Measurements from ENCODE around the gene CEP112. TPM values are rescaled to one million over a fixed set of nuclear protein-coding genes. Genes with fewer than 3 reads are reported as not detected.

CEP112 gene
- total and polyA plus RNA-seq, 9 of the 15 experiments (the other 6 are each of a cell fraction or from before 2014, with no cell fraction given) = 0.84 TPM; not detected in 8

DNA sequence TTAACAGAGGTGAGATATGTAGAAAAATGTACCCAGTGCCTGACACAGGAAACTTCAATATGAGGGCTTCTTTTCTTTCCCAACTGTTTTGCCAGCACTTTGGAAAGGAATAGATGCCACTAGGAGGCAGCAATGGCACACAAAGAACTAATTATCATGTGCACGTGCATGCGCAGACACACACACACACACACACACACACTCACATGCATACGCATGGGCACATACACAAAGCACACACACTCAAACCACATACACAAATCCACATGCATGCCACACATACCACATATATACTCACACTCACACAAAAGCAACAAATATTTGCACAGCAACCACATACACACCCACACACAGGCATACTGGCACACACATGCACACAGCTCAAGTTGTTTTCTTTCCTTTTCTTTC lies 8.8 kb upstream of the CEP112 start (continued):
- TF ChIP-seq HEY1 (CRISPR knock-in tag; IDR thresholded peaks at IDR 0.05; ENCODE audit: borderline replicate concordance) = no peak
- TF ChIP-seq SNRNP70 (optimal IDR thresholded peaks at IDR 0.05; ENCODE audit: low read depth, low read length) = no peak
- TF ChIP-seq, protein P1, sequence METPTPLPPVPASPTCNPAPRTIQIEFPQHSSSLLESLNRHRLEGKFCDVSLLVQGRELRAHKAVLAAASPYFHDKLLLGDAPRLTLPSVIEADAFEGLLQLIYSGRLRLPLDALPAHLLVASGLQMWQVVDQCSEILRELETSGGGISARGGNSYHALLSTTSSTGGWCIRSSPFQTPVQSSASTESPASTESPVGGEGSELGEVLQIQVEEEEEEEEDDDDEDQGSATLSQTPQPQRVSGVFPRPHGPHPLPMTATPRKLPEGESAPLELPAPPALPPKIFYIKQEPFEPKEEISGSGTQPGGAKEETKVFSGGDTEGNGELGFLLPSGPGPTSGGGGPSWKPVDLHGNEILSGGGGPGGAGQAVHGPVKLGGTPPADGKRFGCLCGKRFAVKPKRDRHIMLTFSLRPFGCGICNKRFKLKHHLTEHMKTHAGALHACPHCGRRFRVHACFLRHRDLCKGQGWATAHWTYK (CRISPR knock-in tag; IDR thresholded peaks at IDR 0.05) = no peak
- peak; percentile 89; the same call in 1 of the 2 replicates for TF ChIP-seq LARP7 (IDR thresholded peaks at IDR 0.05)
- TF ChIP-seq ZBTB1 (CRISPR knock-in tag; IDR thresholded peaks at IDR 0.05; ENCODE audit: borderline replicate concordance, low read depth) = no peak
- peak in 1 of 2 experiments; percentile 69; a peak in 2 of 4 replicates for TF ChIP-seq FOXK2 (conservative IDR thresholded peaks at IDR 0.05 in 1 of 2, IDR thresholded peaks at IDR 0.05 in 1 of 2; ENCODE audit: low read depth in 2 of 2)
- TF ChIP-seq BMI1 (IDR thresholded peaks at IDR 0.05; ENCODE audit: low read length) = no peak
- TF ChIP-seq XRCC4 (IDR thresholded peaks at IDR 0.05; ENCODE audit: extremely low read depth, insufficient read depth, insufficient read length) = no peak
- peak; percentile 76 for TF ChIP-seq SMARCA5 (IDR thresholded peaks at IDR 0.05)
- TF ChIP-seq ADNP (tag; IDR thresholded peaks at IDR 0.05) = no peak
- TF ChIP-seq ARHGAP35 (IDR thresholded peaks at IDR 0.05; ENCODE audit: partially characterized antibody) = no peak
- TF ChIP-seq, protein P2, sequence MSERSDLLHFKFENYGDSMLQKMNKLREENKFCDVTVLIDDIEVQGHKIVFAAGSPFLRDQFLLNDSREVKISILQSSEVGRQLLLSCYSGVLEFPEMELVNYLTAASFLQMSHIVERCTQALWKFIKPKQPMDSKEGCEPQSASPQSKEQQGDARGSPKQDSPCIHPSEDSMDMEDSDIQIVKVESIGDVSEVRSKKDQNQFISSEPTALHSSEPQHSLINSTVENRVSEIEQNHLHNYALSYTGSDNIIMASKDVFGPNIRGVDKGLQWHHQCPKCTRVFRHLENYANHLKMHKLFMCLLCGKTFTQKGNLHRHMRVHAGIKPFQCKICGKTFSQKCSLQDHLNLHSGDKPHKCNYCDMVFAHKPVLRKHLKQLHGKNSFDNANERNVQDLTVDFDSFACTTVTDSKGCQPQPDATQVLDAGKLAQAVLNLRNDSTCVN (CRISPR knock-in tag; IDR thresholded peaks at IDR 0.05) = peak; percentile 89; the same call in 1 of the 2 replicates
- TF ChIP-seq, protein P3, sequence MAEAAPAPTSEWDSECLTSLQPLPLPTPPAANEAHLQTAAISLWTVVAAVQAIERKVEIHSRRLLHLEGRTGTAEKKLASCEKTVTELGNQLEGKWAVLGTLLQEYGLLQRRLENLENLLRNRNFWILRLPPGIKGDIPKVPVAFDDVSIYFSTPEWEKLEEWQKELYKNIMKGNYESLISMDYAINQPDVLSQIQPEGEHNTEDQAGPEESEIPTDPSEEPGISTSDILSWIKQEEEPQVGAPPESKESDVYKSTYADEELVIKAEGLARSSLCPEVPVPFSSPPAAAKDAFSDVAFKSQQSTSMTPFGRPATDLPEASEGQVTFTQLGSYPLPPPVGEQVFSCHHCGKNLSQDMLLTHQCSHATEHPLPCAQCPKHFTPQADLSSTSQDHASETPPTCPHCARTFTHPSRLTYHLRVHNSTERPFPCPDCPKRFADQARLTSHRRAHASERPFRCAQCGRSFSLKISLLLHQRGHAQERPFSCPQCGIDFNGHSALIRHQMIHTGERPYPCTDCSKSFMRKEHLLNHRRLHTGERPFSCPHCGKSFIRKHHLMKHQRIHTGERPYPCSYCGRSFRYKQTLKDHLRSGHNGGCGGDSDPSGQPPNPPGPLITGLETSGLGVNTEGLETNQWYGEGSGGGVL (CRISPR knock-in tag; IDR thresholded peaks at IDR 0.05) = no peak
- no peak; the same call in 1 of the 2 replicates for TF ChIP-seq ZNF316 (IDR thresholded peaks at IDR 0.05)
- no peak for TF ChIP-seq FOXA1 (IDR thresholded peaks at IDR 0.05; ENCODE audit: borderline replicate concordance)
- no peak for TF ChIP-seq ZNF133 (CRISPR knock-in tag; IDR thresholded peaks at IDR 0.05)
- no peak for TF ChIP-seq ZFP36 (IDR thresholded peaks at IDR 0.05; ENCODE audit: low read depth, low read length, partially characterized antibody)
- TF ChIP-seq EP400 (IDR thresholded peaks at IDR 0.05) = peak; percentile 29; the same call in 1 of the 2 replicates
